IMR-90 (cell line): ENCODE results near the gene FBN1. TPM values are rescaled to one million over a fixed set of nuclear protein-coding genes. Genes with fewer than 3 reads are reported as not detected.

Experiments used
- ATAC-seq: fragments of 200-7000 bp; cut with Tn5 transposase; 2 replicates; pipeline ENCODE4 v1.9.1; 2020; ENCODE audit warnings: low read depth, mild to moderate bottlenecking, moderate library complexity
- BruUV-seq: library from RNA; stranded (reverse); fragments of 400-500 nt; replicated peaks from 2 replicates; lab custom pipeline; 2021; lab: Mats Ljungman, UMichigan
- CTCF ChIA-PET: fragments of 300-600 bp; formaldehyde crosslinking; extraction: SDS; loops from one replicate; lab custom pipeline; 2021; ENCODE audit warnings: antibody characterized with exemption; lab: Yijun Ruan, JAX
- POLR2A ChIA-PET: fragments of 300-600 bp; sonication (Branson Sonifier 250); formaldehyde crosslinking; loops from one replicate; lab custom pipeline; 2022; ENCODE audit warnings: antibody characterized with exemption; ENCODE audit not compliant: unreplicated experiment; lab: Charles Lee
- DNase-seq: peaks from one replicate; pipeline ENCODE4 v3.0.0; 2013
- H2AFZ ChIP-seq: replicated peaks from 2 replicates; pipeline ENCODE3; 2013; ENCODE audit warnings: low read length, mild to moderate bottlenecking; ENCODE audit not compliant: poor library complexity
- H2AK5ac ChIP-seq: 2 replicates; pipeline ENCODE4 v1.6.1; 2013; ENCODE audit warnings: low read depth, low read length, inconsistent platforms
- H2AK9ac ChIP-seq: replicated peaks from 2 replicates; pipeline ENCODE3; 2013; ENCODE audit warnings: mild to moderate bottlenecking, low read depth, low read length, moderate library complexity; ENCODE audit not compliant: poor library complexity
- H2BK120ac ChIP-seq: 2 replicates; pipeline ENCODE4 v1.6.1; 2013; ENCODE audit warnings: low read depth, low read length, inconsistent platforms
- H2BK15ac ChIP-seq: 3 replicates; pipeline ENCODE4 v1.6.1; 2013; ENCODE audit warnings: low read depth, low read length, inconsistent platforms
- H2BK20ac ChIP-seq: 2 replicates; pipeline ENCODE4 v1.6.1; 2013; ENCODE audit warnings: low read depth, mild to moderate bottlenecking, inconsistent platforms, low read length, moderate library complexity
- H2BK5ac ChIP-seq: 2 replicates; pipeline ENCODE4 v1.6.1; 2013; ENCODE audit warnings: mild to moderate bottlenecking, low read depth, low read length, inconsistent platforms; ENCODE audit not compliant: poor library complexity, severe bottlenecking
- H3K14ac ChIP-seq: replicated peaks from 2 replicates; pipeline ENCODE4 v1.6.1; 2013; ENCODE audit warnings: low read depth, low read length, inconsistent platforms
- H3K18ac ChIP-seq: 2 replicates; pipeline ENCODE4 v1.6.1; 2013; ENCODE audit warnings: low read depth, low read length, control low read depth
- H3K23ac ChIP-seq: 2 replicates; pipeline ENCODE4 v1.6.1; 2013; ENCODE audit warnings: low read depth, low read length, inconsistent platforms
- H3K27ac ChIP-seq: 2 replicates; pipeline ENCODE4 v1.5.1; 2013; ENCODE audit warnings: mild to moderate bottlenecking, control low read depth, low read length; ENCODE audit not compliant: insufficient read depth
- H3K27me3 ChIP-seq: 2 replicates; pipeline ENCODE4 v1.6.1; 2013; ENCODE audit warnings: low read length; ENCODE audit not compliant: control insufficient read depth, insufficient read depth
- H3K36me3 ChIP-seq: 2 replicates; pipeline ENCODE4 v1.6.1; 2013; ENCODE audit warnings: low read length, mixed read lengths; ENCODE audit not compliant: control insufficient read depth, insufficient read depth
- H3K4ac ChIP-seq: 2 replicates; pipeline ENCODE4 v1.6.1; 2013; ENCODE audit warnings: low read depth, low read length, inconsistent platforms
- H3K4me1 ChIP-seq: 2 replicates; pipeline ENCODE4 v1.6.1; 2013; ENCODE audit warnings: low read length, mixed read lengths; ENCODE audit not compliant: control insufficient read depth, insufficient read depth
- H3K4me2 ChIP-seq: 2 replicates; pipeline ENCODE4 v1.6.1; 2013; ENCODE audit warnings: low read depth, mild to moderate bottlenecking, control low read depth, low read length, moderate library complexity
- H3K4me3 ChIP-seq: 2 replicates; pipeline ENCODE4 v1.5.1; 2013; ENCODE audit warnings: low read depth, mild to moderate bottlenecking, control low read depth, low read length, moderate library complexity; ENCODE audit not compliant: insufficient read depth
- H3K56ac ChIP-seq: 2 replicates; pipeline ENCODE4 v1.6.1; 2013; ENCODE audit warnings: low read length, inconsistent platforms; ENCODE audit not compliant: insufficient read depth; ENCODE audit errors: extremely low read depth
- H3K79me1 ChIP-seq, 2 experiments: 2 replicates each; pipeline ENCODE4 v1.6.1; 2013; ENCODE audit warnings: low read length in 2 of 2, inconsistent platforms in 1 of 2, low read depth in 1 of 2
- H3K9ac ChIP-seq: 2 replicates; pipeline ENCODE4 v1.6.1; 2013; ENCODE audit warnings: low read depth, low read length, control low read depth
- H3K9me1 ChIP-seq: 2 replicates; pipeline ENCODE4 v1.6.1; 2013; ENCODE audit warnings: low read length, inconsistent platforms; ENCODE audit not compliant: insufficient read depth
- H3K9me3 ChIP-seq: 2 replicates; pipeline ENCODE4 v1.6.1; 2013; ENCODE audit warnings: low read length; ENCODE audit not compliant: control insufficient read depth, insufficient read depth
- H4K20me1 ChIP-seq: 2 replicates; pipeline ENCODE4 v1.6.1; 2013; ENCODE audit warnings: low read length, inconsistent platforms; ENCODE audit not compliant: insufficient read depth
- H4K5ac ChIP-seq: 2 replicates; pipeline ENCODE4 v1.6.1; 2013; ENCODE audit warnings: mild to moderate bottlenecking, low read depth, low read length, control low read depth
- H4K8ac ChIP-seq, 2 experiments: 2 replicates each; pipeline ENCODE4 v1.6.1; 2013; ENCODE audit warnings: low read depth in 2 of 2, low read length in 2 of 2, control low read depth in 1 of 2, inconsistent platforms in 1 of 2
- H4K91ac ChIP-seq: 2 replicates; pipeline ENCODE4 v1.6.1; 2013; ENCODE audit warnings: low read depth, low read length, inconsistent platforms; ENCODE audit not compliant: insufficient read depth
- BHLHE40 ChIP-seq: fragments of 150-350 bp; IDR thresholded peaks from 2 replicates; pipeline ENCODE4 v1.6.1; 2016; ENCODE audit warnings: mild to moderate bottlenecking, low read depth, low read length
- CEBPB ChIP-seq: IDR thresholded peaks from 2 replicates; pipeline ENCODE4 v1.6.1; 2012; ENCODE audit warnings: low read depth, low read length, improper control_type of control experiment
- CHD1 ChIP-seq: IDR thresholded peaks from 2 replicates; pipeline ENCODE4 v1.6.1; 2012; ENCODE audit warnings: low read depth, low read length, improper control_type of control experiment
- FOS ChIP-seq: fragments of 150-350 bp; IDR thresholded peaks from 2 replicates; pipeline ENCODE4 v1.6.1; 2016; ENCODE audit warnings: low read depth, low read length
- MAFK ChIP-seq: IDR thresholded peaks from 2 replicates; pipeline ENCODE4 v1.6.1; 2012; ENCODE audit warnings: low read depth, low read length, improper control_type of control experiment
- MAZ ChIP-seq: IDR thresholded peaks from 2 replicates; pipeline ENCODE4 v1.6.1; 2012; ENCODE audit warnings: low read depth, mild to moderate bottlenecking, low read length, improper control_type of control experiment, moderate library complexity, borderline replicate concordance
- MXI1 ChIP-seq: IDR thresholded peaks from 2 replicates; pipeline ENCODE4 v1.6.1; 2012; ENCODE audit warnings: low read depth, mild to moderate bottlenecking, low read length, moderate library complexity, borderline replicate concordance
- NFE2L2 ChIP-seq: fragments of 150-350 bp; IDR thresholded peaks from 2 replicates; pipeline ENCODE4 v1.6.1; 2016; ENCODE audit warnings: low read depth, mild to moderate bottlenecking, low read length
- POLR2A ChIP-seq: IDR thresholded peaks from 2 replicates; pipeline ENCODE4 v1.6.1; 2012; ENCODE audit warnings: mild to moderate bottlenecking, low read depth, low read length
- RAD21 ChIP-seq: IDR thresholded peaks from 2 replicates; pipeline ENCODE4 v1.6.1; 2012; ENCODE audit warnings: low read length, improper control_type of control experiment
- RCOR1 ChIP-seq: IDR thresholded peaks from 2 replicates; pipeline ENCODE4 v1.6.1; 2012; ENCODE audit warnings: mild to moderate bottlenecking, low read length, improper control_type of control experiment; ENCODE audit not compliant: insufficient replicate concordance
- RFX5 ChIP-seq: IDR thresholded peaks from 2 replicates; pipeline ENCODE4 v1.8.0; 2012; ENCODE audit warnings: low read depth, mild to moderate bottlenecking, low read length, moderate library complexity
- SMC3 ChIP-seq: fragments of 150-350 bp; IDR thresholded peaks from 2 replicates; pipeline ENCODE4 v1.6.1; 2016; ENCODE audit warnings: low read depth, mild to moderate bottlenecking, antibody characterized with exemption, low read length, moderate library complexity
- dilution Hi-C: fragments of 300-500 bp; cut with HindIII; formaldehyde crosslinking; loops from one replicate; pipeline ENCODE4 v1.14.3; 2018; ENCODE audit warnings: low sequenced_read_pairs; ENCODE audit not compliant: unreplicated experiment
- in situ Hi-C: fragments of 300-500 bp; cut with MboI; formaldehyde crosslinking; loops from 3 replicates; pipeline ENCODE4 v1.14.3; 2019; ENCODE audit warnings: low sequenced_read_pairs, inconsistent platforms, mixed read lengths
- intact Hi-C: fragments of 100-400 bp; cut with micrococcal nuclease; formaldehyde crosslinking; loops from 2 replicates; pipeline ENCODE4 v1.10.0; 2022
- polyA plus RNA-seq, 3 experiments: library from polyadenylated mRNA; depleted of rRNA; stranded (reverse); fragments of >200 nt; gene quantifications; 2 replicates each; pipeline ENCODE4 v1.2.3, GENCODE V29; 2012; ENCODE audit warnings: low replicate concordance in 1 of 3
- total RNA-seq: library from RNA; depleted of rRNA; stranded (reverse); fragments of >200 nt; gene quantifications from 2 replicates; pipeline ENCODE4 v1.2.3, GENCODE V29; 2012
- TF ChIP-seq, protein P1 (sequence below): fragments of 150-350 bp; IDR thresholded peaks from 2 replicates; pipeline ENCODE4 v1.6.1; 2016; ENCODE audit warnings: low read depth, mild to moderate bottlenecking, low read length, moderate library complexity, borderline replicate concordance
- TF ChIP-seq, protein P2 (sequence below): fragments of 150-350 bp; IDR thresholded peaks from 2 replicates; pipeline ENCODE4 v1.6.1; 2017; ENCODE audit warnings: mild to moderate bottlenecking, antibody characterized with exemption, low read length, low read depth
- TF ChIP-seq, protein P3 (sequence below): conservative IDR thresholded peaks from 2 replicates; pipeline ENCODE4 v1.5.1; 2012; ENCODE audit warnings: mild to moderate bottlenecking, low read depth, low read length, improper control_type of control experiment

The FBN1 gene
- total and polyA plus RNA-seq, 2 of the 4 experiments (the other 2 are of a cell fraction): 134 to 283 TPM

DNA sequence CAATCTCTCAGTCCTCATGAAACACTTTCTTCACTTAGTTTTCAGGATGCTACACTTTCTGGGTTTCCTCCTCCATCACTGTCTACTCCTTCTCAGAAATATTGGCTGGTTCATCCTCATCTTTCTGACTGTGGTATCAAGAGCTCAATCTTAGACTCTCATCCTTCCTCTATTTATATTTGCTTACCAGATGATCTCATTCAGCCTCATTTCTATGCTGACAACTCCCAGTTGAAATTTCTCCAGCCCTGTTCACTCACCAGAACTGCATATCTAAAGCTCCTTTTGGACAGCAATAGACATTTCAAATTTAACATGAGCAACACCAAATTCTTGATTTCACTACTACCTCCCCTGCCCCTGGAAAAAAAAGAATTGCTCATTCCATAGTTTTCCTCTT lies 48.0 kb upstream of the FBN1 start:
- H3K4me2 ChIP-seq: peak overlapping the region; percentile 80; the same call in 1 of the 2 replicates
- no peaks in the 10 kb centered on the region for H3K9me3 ChIP-seq
- H3K9me1 ChIP-seq: peaks cover 21% of the 10 kb centered on the region
- no peak overlapping the region; the same call in 1 of the 2 replicates for H4K5ac ChIP-seq
- no peak overlapping the region for H3K9ac ChIP-seq
- no peak overlapping the region for H2AK9ac ChIP-seq
- H2BK5ac ChIP-seq: peak overlapping the region; percentile 64
- dilution Hi-C loops: no loop called here
- H2AFZ ChIP-seq: no peak overlapping the region
- no peak overlapping the region for H3K4me3 ChIP-seq
- H3K36me3 ChIP-seq: no peaks in the 10 kb centered on the region
- peaks cover 0 to 10% of the 10 kb centered on the region in 2 experiments; a peak in 2 of 4 replicates for H3K79me1 ChIP-seq
- intact Hi-C loops: no loop called here
- POLR2A ChIA-PET: interaction anchor here (0.8 kb wide), 1 partner anchor 9 kb away, joined by 4 read pairs; no protein-coding TSS in a partner anchor
- peaks cover 11% of the 10 kb centered on the region for H3K4me1 ChIP-seq
- CTCF ChIA-PET: interaction anchor here (0.6 to 1.6 kb wide), 4 partner anchors 9 to 248 kb away, joined by 3 to 5 read pairs (median 4); no protein-coding TSS in a partner anchor
- H4K20me1 ChIP-seq: no peaks in the 10 kb centered on the region
- H2BK20ac ChIP-seq: peak overlapping the region; percentile 67; the same call in 1 of the 2 replicates
- H3K18ac ChIP-seq: peak overlapping the region; percentile 98; the same call in 1 of the 2 replicates
- H2BK15ac ChIP-seq: peak overlapping the region; percentile 25; the same call in 2 of the 3 replicates
- no peak overlapping the region for H2AK5ac ChIP-seq
- no TSS peak for BruUV-seq
- peak overlapping the region; percentile 84 for H2BK120ac ChIP-seq
- no peak overlapping the region for H3K23ac ChIP-seq
- peak overlapping the region; percentile 32; the same call in 1 of the 2 replicates for H3K4ac ChIP-seq
- no peak overlapping the region for H4K8ac ChIP-seq
- ATAC-seq: peak; percentile 36
- H3K27ac ChIP-seq: no peak overlapping the region
- no peak overlapping the region for H3K56ac ChIP-seq
- no peak overlapping the region for H4K91ac ChIP-seq
- in situ Hi-C loops: no loop called here
- DNase-seq: peak; percentile 72
- no peaks in the 10 kb centered on the region for H3K27me3 ChIP-seq
- TF ChIP-seq MAZ (no peak), CHD1 (no peak), RFX5 (no peak), SMC3 (no peak), POLR2A (no peak), FOS (no peak), NFE2L2 (no peak), CEBPB (no peak), RAD21 (no peak), RCOR1 (no peak), MAFK (no peak), BHLHE40 (no peak), MXI1 (no peak)
- TF ChIP-seq, protein P1, sequence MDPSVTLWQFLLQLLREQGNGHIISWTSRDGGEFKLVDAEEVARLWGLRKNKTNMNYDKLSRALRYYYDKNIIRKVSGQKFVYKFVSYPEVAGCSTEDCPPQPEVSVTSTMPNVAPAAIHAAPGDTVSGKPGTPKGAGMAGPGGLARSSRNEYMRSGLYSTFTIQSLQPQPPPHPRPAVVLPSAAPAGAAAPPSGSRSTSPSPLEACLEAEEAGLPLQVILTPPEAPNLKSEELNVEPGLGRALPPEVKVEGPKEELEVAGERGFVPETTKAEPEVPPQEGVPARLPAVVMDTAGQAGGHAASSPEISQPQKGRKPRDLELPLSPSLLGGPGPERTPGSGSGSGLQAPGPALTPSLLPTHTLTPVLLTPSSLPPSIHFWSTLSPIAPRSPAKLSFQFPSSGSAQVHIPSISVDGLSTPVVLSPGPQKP: no peak
- TF ChIP-seq, protein P2, sequence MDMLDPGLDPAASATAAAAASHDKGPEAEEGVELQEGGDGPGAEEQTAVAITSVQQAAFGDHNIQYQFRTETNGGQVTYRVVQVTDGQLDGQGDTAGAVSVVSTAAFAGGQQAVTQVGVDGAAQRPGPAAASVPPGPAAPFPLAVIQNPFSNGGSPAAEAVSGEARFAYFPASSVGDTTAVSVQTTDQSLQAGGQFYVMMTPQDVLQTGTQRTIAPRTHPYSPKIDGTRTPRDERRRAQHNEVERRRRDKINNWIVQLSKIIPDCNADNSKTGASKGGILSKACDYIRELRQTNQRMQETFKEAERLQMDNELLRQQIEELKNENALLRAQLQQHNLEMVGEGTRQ: no peak
- TF ChIP-seq, protein P3, sequence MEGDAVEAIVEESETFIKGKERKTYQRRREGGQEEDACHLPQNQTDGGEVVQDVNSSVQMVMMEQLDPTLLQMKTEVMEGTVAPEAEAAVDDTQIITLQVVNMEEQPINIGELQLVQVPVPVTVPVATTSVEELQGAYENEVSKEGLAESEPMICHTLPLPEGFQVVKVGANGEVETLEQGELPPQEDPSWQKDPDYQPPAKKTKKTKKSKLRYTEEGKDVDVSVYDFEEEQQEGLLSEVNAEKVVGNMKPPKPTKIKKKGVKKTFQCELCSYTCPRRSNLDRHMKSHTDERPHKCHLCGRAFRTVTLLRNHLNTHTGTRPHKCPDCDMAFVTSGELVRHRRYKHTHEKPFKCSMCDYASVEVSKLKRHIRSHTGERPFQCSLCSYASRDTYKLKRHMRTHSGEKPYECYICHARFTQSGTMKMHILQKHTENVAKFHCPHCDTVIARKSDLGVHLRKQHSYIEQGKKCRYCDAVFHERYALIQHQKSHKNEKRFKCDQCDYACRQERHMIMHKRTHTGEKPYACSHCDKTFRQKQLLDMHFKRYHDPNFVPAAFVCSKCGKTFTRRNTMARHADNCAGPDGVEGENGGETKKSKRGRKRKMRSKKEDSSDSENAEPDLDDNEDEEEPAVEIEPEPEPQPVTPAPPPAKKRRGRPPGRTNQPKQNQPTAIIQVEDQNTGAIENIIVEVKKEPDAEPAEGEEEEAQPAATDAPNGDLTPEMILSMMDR: no peak
- H3K14ac ChIP-seq: no peak overlapping the region
